ENCODE data around the gene UCK1. TPM values are rescaled to one million over a fixed set of nuclear protein-coding genes. Genes with fewer than 3 reads are reported as not detected.

The UCK1 gene
- total and polyA plus RNA-seq, 2 of the 8 experiments (the other 6 are each of a cell fraction or from before 2014, with no cell fraction given), result 35.1 to 42.0 TPM

DNA sequence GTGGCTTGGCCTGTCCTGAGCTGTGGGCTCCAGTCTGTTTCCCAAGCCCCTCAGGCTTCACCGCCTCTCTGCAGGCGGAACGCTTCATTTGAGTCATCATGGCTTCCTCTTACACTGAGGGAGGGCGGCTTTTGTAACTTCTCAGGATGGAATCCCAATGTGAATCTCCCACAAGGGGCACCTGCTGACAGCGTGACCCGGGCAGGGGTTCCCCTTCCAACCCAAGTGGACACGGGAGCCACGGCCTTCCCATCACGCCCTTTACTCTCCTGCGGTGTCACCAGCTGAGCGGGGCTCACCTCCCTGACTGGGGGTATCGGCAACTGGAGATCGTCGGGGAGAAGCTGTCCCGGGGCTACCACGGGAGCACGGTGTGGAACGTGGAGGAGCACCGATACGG, 12.5 kb downstream of the UCK1 start (continued):
- TF ChIP-seq, protein P1, sequence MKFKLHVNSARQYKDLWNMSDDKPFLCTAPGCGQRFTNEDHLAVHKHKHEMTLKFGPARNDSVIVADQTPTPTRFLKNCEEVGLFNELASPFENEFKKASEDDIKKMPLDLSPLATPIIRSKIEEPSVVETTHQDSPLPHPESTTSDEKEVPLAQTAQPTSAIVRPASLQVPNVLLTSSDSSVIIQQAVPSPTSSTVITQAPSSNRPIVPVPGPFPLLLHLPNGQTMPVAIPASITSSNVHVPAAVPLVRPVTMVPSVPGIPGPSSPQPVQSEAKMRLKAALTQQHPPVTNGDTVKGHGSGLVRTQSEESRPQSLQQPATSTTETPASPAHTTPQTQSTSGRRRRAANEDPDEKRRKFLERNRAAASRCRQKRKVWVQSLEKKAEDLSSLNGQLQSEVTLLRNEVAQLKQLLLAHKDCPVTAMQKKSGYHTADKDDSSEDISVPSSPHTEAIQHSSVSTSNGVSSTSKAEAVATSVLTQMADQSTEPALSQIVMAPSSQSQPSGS (IDR thresholded peaks at IDR 0.05; ENCODE audit: low read length), result no peak
- TF ChIP-seq, protein P2, sequence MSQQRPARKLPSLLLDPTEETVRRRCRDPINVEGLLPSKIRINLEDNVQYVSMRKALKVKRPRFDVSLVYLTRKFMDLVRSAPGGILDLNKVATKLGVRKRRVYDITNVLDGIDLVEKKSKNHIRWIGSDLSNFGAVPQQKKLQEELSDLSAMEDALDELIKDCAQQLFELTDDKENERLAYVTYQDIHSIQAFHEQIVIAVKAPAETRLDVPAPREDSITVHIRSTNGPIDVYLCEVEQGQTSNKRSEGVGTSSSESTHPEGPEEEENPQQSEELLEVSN (IDR thresholded peaks at IDR 0.05), result no peak
- TF ChIP-seq RFX5 (IDR thresholded peaks at IDR 0.05; ENCODE audit: borderline replicate concordance, low read depth, low read length), result no peak

Data from H1 (cell line).